Dendritic cell treated with granulocyte-macrophage colony-stimulating factor and Interleukin-4, amounts not matched to agents 40 ng/mL and 50 ng/mL, for 4 days (primary cell): ENCODE measurements around the gene CA11.

ENCODE experiments used
- H3K27ac Mint-ChIP-seq: one replicate; pipeline ENCODE4 v1.8.0; 2022; ENCODE audit warnings: mild to moderate bottlenecking, mixed read lengths
- H3K27me3 Mint-ChIP-seq: one replicate; pipeline ENCODE4 v1.8.0; 2022; ENCODE audit warnings: mild to moderate bottlenecking, mixed read lengths
- H3K36me3 Mint-ChIP-seq: one replicate; pipeline ENCODE4 v1.8.0; 2022; ENCODE audit warnings: low read depth, mixed read lengths
- H3K4me1 Mint-ChIP-seq: one replicate; pipeline ENCODE4 v1.8.0; 2022; ENCODE audit warnings: low read depth, mixed read lengths
- H3K4me3 Mint-ChIP-seq: one replicate; pipeline ENCODE4 v1.8.0; 2022; ENCODE audit warnings: mild to moderate bottlenecking, moderate library complexity, mixed read lengths
- H3K9me3 Mint-ChIP-seq: one replicate; pipeline ENCODE4 v1.8.0; 2022; ENCODE audit warnings: mixed read lengths
- intact Hi-C: fragments of 100-400 bp; cut with micrococcal nuclease; formaldehyde crosslinking; loops from one replicate; pipeline ENCODE4 v1.15.0; 2022

The CA11 gene

DNA sequence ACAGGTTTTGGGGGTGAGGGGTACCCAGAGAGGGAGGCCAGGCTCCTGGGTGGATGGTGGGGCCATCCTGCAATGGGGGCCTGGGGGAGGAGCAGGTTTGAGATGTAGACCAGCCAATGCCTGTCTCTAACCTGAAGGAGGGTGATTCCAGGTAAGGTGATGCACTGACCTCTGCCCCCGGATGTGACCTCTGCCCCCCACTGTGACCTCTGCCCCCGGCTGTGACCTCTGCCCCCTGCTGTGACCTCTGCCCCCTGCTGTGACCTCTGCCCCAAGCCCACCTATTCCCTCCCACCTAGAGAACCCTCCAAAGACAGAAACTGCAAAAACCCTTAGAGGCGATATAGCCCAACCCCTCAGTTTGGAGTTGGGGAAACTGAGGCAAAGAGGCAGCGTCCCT, 49.8 kb downstream of the CA11 start:
- Mint-ChIP-seq H3K9me3 (no peaks in the 10 kb centered on the region), H3K27ac (no peak overlapping the region), H3K27me3 (peaks cover 17% of the 10 kb centered on the region), H3K36me3 (no peaks in the 10 kb centered on the region), H3K4me3 (no peak overlapping the region), H3K4me1 (peaks cover 3% of the 10 kb centered on the region)
- intact Hi-C loops = no loop called here

DNA sequence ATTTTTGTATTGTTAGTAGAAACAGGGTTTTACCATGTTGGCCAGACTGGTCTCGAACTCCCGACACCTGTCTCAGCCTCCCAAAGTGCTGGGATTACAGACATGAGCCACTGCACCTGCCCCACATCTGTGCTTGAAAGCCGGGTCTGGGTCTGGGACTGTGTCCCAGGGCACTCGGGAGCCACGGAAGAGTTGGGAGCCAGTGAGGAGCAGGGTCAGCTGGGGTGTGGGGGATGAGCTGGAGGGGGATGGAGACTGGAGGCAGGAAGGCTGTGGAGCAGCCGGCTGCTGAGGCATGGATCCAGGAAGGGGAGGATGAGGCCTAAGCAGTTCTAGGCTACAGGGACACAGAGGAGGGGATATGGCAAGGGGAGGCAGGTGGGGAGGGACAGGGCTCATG, 50.2 kb downstream of the CA11 start:
- Mint-ChIP-seq H3K9me3 (no peaks in the 10 kb centered on the region), H3K4me3 (no peak overlapping the region), H3K27ac (no peak overlapping the region), H3K4me1 (no peaks in the 10 kb centered on the region), H3K36me3 (no peaks in the 10 kb centered on the region), H3K27me3 (peaks cover 21% of the 10 kb centered on the region)
- intact Hi-C loops = no loop called here

DNA sequence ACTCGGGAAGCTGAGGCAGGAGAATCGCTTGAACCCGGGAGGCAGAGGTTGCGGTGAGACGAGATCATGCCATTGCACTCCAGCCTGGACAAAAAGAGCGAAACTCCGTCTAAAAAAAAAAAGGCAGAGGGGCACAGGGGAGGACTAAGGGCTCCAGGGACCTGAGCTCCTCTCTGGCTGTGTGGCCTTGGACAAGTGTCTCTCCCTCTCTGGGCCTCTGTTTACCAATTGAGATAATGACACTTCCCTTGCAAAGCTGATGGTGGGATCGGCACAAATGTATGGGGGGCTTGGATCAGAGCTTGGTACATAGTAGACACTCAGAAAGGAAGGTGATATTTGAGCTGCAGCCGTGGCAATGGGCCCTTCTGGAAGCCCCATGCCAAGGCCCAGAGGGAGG, 50.8 kb downstream of the CA11 start:
- Mint-ChIP-seq H3K27me3 (peaks cover 22% of the 10 kb centered on the region), H3K27ac (no peak overlapping the region), H3K9me3 (no peaks in the 10 kb centered on the region), H3K36me3 (no peaks in the 10 kb centered on the region), H3K4me1 (no peaks in the 10 kb centered on the region), H3K4me3 (no peak overlapping the region)
- intact Hi-C loops = no loop called here

DNA sequence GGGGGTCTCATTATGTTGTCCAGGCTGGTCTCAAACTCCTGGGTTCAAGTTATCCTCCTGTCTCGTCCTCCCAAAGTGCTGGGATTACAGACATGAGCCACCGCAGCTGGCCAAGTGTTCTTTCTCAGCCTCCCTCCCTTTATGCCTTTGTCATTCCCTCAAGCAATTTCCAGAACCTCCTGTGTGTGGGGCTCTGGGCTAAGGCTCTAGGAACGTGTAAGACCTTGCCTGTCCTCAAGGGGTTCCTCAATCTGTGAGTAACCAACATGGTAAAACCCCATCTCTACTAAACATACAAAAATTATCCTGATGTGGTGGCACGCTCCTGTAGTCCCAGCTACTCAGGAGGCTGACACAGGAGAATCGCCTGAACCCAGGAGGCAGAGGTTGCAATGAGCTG, 55.0 kb downstream of the CA11 start:
- Mint-ChIP-seq H3K36me3 (no peaks in the 10 kb centered on the region), H3K4me3 (no peak overlapping the region), H3K4me1 (peaks cover 12% of the 10 kb centered on the region), H3K9me3 (no peaks in the 10 kb centered on the region), H3K27me3 (peaks cover 18% of the 10 kb centered on the region), H3K27ac (no peak overlapping the region)
- intact Hi-C loops = no loop called here

DNA sequence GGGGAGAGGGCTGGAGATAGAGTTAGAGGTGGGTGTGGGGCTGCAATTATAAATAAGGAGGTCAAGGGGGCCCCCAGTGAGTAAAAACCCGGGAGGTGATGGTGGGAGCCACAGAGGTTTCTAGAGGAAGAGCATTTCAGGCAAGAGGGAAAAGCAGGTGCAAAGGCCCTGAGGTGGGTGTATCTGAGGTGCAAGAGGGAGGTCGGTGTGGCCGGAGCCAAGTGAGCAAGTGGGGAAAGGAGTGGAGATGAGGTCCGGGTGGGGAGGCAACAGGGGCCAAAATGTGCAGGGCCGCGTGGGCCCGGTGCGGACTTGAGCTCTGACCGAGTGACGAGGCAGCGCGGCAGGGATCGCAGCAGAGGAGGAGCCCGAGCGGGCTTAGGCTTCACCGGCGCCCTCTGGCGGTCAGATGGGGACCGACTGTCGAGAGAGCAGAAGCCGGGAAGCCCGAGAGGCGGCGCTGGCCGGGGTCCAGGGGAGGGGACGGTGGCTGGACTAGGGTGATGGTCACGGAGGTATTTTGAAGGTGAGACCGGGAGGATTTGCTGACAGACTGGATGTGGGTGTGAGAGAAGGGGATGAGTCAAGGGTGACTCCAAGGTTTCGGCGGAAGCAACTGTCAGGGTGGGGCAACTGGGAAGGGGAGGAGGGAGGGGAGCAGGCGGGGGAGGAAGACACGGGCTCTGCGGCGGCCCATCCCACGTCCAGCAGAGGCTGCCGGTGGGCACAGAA, 57.2 kb downstream of the CA11 start:
- Mint-ChIP-seq H3K4me3 (peak overlapping the region; percentile 77), H3K27ac (peak overlapping the region; percentile 77)
- intact Hi-C loops = no loop called here

More for the DNA sequence above, 57.2 kb downstream of the CA11 start:
- peaks cover 18% of the 10 kb centered on the region for H3K27me3 Mint-ChIP-seq
- H3K36me3 Mint-ChIP-seq = no peaks in the 10 kb centered on the region
- no peaks in the 10 kb centered on the region for H3K9me3 Mint-ChIP-seq
- H3K4me1 Mint-ChIP-seq = peaks cover 20% of the 10 kb centered on the region
